ENCODE data around the gene ERFE.

Gene ERFE

GRCh38 chr2:238129166-238130010 lies 29.4 kb upstream of the ERFE start:
- no peak for TF ChIP-seq CTCF (IDR thresholded peaks at IDR 0.05)

DNA sequence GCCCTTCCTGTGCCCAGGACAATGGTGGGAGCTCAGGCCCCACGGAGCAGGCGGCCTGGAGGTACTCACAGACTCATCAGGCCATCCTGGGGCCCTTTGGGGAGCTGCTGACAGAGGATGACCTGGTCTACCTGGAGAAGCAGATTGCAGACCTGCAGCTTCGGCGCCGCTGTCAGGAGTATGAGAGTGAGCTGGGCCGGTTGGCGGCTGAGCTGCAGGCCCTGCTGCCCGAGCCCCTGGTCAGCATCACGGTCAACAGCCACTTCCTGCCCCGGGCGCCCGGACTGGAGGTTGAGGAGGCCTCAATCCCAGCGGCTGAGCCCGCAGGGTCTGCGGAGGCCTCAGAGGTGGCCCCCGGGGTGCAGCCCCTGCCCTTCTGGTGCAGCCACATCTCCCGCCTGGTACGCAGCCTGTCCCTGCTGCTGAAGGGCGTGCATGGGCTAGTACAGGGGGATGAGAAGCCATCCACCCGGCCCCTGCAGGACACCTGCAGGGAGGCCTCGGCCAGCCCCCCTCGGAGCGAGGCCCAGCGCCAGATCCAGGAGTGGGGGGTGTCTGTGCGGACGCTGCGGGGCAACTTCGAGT lies 28.6 kb upstream of the ERFE start:
- no peak for TF ChIP-seq CTCF (IDR thresholded peaks at IDR 0.05)

DNA sequence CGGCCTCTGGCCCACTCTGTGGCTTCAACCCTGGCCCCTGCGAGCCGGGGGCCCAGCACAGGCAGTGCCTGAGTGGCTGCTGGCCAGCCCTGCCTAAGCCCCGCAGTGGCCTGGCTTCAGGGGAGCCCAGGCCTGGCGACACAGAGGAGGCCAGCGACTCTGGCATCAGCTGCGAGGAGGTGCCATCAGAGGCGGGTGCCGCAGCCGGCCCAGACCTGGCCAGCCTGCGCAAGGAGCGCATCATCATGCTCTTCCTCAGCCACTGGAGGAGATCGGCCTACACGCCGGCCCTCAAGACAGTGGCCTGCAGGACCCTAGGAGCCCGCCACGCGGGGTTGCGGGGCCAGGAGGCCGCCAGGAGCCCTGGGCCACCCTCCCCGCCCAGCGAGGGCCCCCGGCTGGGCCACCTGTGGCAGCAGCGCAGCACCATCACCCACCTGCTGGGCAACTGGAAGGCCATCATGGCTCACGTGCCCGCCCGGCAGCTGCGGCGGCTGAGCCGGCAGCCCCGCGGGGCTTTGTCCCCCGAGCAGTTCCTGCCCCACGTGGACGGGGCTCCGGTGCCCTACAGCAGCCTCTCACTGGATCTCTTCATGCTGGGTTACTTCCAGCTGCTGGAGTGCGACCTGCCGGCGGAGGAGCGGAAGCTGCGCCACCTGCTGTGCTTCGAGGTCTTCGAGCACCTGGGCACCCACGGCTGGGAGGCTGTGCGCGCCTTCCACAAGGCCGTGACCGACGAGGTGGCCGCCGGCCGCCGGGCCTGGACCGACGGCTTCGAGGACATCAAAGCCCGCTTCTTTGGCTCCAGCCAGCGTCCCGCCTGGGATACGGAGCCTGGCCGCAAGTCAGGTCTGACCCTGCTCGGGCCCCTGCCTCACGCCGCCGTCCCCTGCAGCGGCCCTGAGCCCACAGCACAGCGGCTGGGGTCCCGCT lies 27.8 kb upstream of the ERFE start:
- no peak for TF ChIP-seq CTCF (IDR thresholded peaks at IDR 0.05)

GRCh38 chr2:238131761-238132462 lies 26.9 kb upstream of the ERFE start:
- no peak for TF ChIP-seq CTCF (IDR thresholded peaks at IDR 0.05)

DNA sequence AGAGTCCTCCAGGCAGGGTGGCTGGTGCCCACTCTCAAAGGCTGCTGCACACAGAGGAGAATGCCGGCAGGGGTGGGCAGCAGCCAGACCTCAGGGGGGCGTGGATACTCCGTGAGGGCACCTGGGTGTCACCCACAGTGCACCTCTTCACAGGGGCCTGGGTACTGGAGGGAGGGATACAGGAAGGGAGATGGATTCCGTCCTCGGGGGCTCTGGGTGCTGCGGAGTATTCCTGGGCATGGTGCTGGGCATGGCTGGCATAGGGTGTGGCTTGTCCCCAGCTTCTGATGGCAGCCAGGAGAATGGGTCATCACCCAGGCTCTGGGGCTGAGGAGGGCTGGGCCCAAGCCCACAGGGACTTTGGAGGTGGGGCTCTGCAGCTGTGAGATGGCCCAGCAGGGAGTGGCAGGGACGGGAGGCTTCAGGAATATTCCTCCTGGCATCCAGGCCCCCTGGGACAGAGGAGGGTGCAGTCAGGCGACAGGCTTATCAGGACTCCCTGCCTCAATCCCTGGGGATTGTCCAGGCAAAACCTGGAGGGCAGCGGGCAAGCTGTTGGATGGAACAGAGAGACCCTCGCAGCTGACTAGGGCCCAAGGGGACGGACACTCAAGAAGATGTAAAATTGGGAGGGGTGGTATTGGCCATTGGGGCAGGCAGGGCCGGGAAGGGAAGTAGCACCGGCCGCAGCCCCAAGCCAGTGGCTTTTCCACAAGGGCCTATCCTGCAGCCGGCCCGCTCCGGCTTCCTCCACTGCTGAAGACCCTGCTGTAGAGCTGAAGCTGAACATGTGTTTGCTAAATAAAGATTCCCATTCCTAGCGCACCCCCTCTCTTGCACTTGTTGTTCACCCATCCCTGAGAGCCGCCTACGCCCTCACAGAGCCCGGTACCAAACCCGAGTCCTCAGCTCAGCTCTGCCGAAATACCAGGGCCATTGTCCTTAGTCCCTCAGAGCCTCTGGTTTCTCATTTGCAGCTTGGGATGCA lies 26.0 kb upstream of the ERFE start:
- TF ChIP-seq CTCF (IDR thresholded peaks at IDR 0.05): no peak

DNA sequence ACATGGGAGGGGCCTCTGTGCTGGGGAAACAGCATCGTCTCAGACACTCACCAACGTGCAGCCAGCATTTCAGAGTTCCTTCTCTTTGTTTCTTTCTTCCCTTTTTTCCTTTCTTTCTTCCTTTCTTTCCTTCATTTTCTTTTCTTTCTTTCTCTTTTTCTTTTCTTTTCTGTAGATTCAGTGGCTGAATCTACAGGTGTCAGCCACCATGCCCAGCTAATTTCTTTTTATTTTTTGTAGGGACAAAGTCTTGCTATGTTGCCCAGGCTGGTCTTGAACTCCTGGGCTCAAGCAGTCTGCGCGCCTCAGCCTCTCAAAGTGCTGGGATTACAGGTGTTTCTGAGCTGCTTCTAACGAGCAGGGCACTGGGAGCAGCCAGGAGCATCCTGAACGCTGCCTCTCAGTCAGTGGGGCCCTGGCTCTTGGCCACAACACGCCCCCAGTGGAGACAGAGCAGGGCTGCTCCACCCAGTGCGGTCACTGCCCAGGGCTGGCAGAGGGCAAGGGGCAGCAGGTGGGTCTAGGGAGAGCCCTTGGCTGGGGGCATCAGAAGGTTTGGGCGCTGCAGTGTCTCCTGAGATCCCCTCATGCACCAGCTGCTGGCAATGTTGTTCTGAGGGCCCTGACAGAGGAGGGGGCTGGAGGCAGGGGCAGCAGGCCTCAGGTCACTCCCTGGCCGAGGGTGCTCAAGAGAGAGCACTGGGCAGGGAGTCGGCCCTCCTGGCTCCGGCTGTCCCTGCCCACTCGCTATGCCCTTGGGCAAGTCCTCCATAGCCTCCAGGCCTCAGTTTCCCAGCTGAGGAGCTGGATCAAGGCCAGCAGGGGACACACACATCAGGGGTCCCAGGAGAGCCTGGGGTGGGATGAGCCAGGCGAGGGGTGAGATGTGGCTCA lies 25.0 kb upstream of the ERFE start:
- TF ChIP-seq CTCF (IDR thresholded peaks at IDR 0.05): no peak

Data from LNCAP (cell line).